H7 (cell line): ENCODE data around the gene FGGY. TPM values are rescaled to one million over a fixed set of nuclear protein-coding genes. Genes with fewer than 3 reads are reported as not detected.
"Not testable (repeated sequence)": the region's sequence is repeated elsewhere in the genome, so short reads cannot be mapped to it uniquely, and the experiment has no call there.

Experiments
- DNase-seq: peaks from one replicate; pipeline ENCODE4 v3.0.0; 2012
- H3K27me3 ChIP-seq: 2 replicates; pipeline ENCODE4 v1.6.0; 2011; ENCODE audit warnings: mild to moderate bottlenecking, low read length; ENCODE audit not compliant: control insufficient read depth, insufficient read depth
- H3K36me3 ChIP-seq: replicated peaks from 2 replicates; pipeline ENCODE4 v1.5.1; 2011; ENCODE audit warnings: low read length; ENCODE audit not compliant: control insufficient read depth, insufficient read depth
- H3K4me3 ChIP-seq: 2 replicates; pipeline ENCODE4 v1.5.1; 2011; ENCODE audit warnings: low read depth, mild to moderate bottlenecking, control low read depth, low read length, moderate library complexity; ENCODE audit not compliant: insufficient read depth
- total RNA-seq: library from RNA; depleted of rRNA; stranded (reverse); fragments of >200 nt; shearing (Covaris generic); gene quantifications from 2 replicates; pipeline ENCODE4 v1.2.3, GENCODE V29; 2014

The FGGY gene
- total RNA-seq, 1 experiment from 2014 or later = 19.2 TPM

- Histone ChIP-seq H3K27me3 (no peaks in the 10 kb centered on the region), H3K4me3 (no peak overlapping the region), H3K36me3 (no peaks in the 10 kb centered on the region)
- DNase-seq = peak; percentile 36
Observed at GRCh38 chr1:59638231-59638711, 341.4 kb downstream of the FGGY start.

- no peaks in the 10 kb centered on the region for H3K27me3 ChIP-seq
- no peak overlapping the region for H3K4me3 ChIP-seq
- no peak for DNase-seq
Observed at GRCh38 chr1:59639266-59639665, 342.4 kb downstream of the FGGY start.

GRCh38 chr1:59640851-59641250 is 344.0 kb downstream of the FGGY start:
- Histone ChIP-seq H3K36me3 (no peaks in the 10 kb centered on the region), H3K27me3 (no peaks in the 10 kb centered on the region), H3K4me3 (no peak overlapping the region)
- no peak for DNase-seq

More at GRCh38 chr1:59639266-59639665, 342.4 kb downstream of the FGGY start:
- no peaks in the 10 kb centered on the region for H3K36me3 ChIP-seq

- Histone ChIP-seq H3K36me3 (no peaks in the 10 kb centered on the region), H3K27me3 (no peaks in the 10 kb centered on the region), H3K4me3 (no peak overlapping the region)
- DNase-seq = no peak
Observed at GRCh38 chr1:59641836-59642235, 344.9 kb downstream of the FGGY start.

GRCh38 chr1:59643526-59643925 is 346.6 kb downstream of the FGGY start:
- Histone ChIP-seq H3K27me3 (no peaks in the 10 kb centered on the region), H3K4me3 (no peak overlapping the region), H3K36me3 (no peaks in the 10 kb centered on the region)
- no peak for DNase-seq

GRCh38 chr1:59645893-59646292 is 349.0 kb downstream of the FGGY start:
- DNase-seq = no peak
- Histone ChIP-seq H3K27me3 (no peaks in the 10 kb centered on the region), H3K36me3 (no peaks in the 10 kb centered on the region), H3K4me3 (no peak overlapping the region)

- not testable (repeated sequence) for H3K4me3 ChIP-seq, H3K27me3 ChIP-seq, DNase-seq, H3K36me3 ChIP-seq
Observed at GRCh38 chr1:59653142-59653958, 356.5 kb downstream of the FGGY start.

GRCh38 chr1:59653968-59654367 is 357.1 kb downstream of the FGGY start:
- Histone ChIP-seq H3K27me3 (no peaks in the 10 kb centered on the region), H3K4me3 (no peak overlapping the region), H3K36me3 (no peaks in the 10 kb centered on the region)
- DNase-seq = no peak

GRCh38 chr1:59657873-59658465 is 361.1 kb downstream of the FGGY start:
- no peak overlapping the region for H3K4me3 ChIP-seq
- no peak for DNase-seq

GRCh38 chr1:59664166-59664565 is 367.3 kb downstream of the FGGY start:
- Histone ChIP-seq H3K4me3 (no peak overlapping the region), H3K27me3 (no peaks in the 10 kb centered on the region), H3K36me3 (no peaks in the 10 kb centered on the region)
- peak; percentile 42 for DNase-seq

More at GRCh38 chr1:59657873-59658465, 361.1 kb downstream of the FGGY start:
- no peaks in the 10 kb centered on the region for H3K36me3 ChIP-seq
- H3K27me3 ChIP-seq = no peaks in the 10 kb centered on the region

GRCh38 chr1:59666106-59666505 is 369.2 kb downstream of the FGGY start:
- Histone ChIP-seq H3K4me3 (no peak overlapping the region), H3K27me3 (no peaks in the 10 kb centered on the region), H3K36me3 (no peaks in the 10 kb centered on the region)
- DNase-seq = no peak

GRCh38 chr1:59667020-59667419 is 370.1 kb downstream of the FGGY start:
- DNase-seq = no peak
- H3K36me3 ChIP-seq = no peaks in the 10 kb centered on the region
- no peaks in the 10 kb centered on the region for H3K27me3 ChIP-seq

GRCh38 chr1:59669752-59670312 is 372.9 kb downstream of the FGGY start:
- no peak overlapping the region for H3K4me3 ChIP-seq
- no peaks in the 10 kb centered on the region for H3K36me3 ChIP-seq
- peak; percentile 39 for DNase-seq
- no peaks in the 10 kb centered on the region; the same call in 1 of the 2 replicates for H3K27me3 ChIP-seq

More at GRCh38 chr1:59667020-59667419, 370.1 kb downstream of the FGGY start:
- H3K4me3 ChIP-seq = no peak overlapping the region

GRCh38 chr1:59670662-59671061 is 373.8 kb downstream of the FGGY start:
- H3K27me3 ChIP-seq = no peaks in the 10 kb centered on the region; the same call in 1 of the 2 replicates
- H3K36me3 ChIP-seq = no peaks in the 10 kb centered on the region
- no peak overlapping the region for H3K4me3 ChIP-seq
- no peak for DNase-seq
